Activated T-helper 1 cell treated with Interleukin-2 at 50 U/mL for 16 hours (primary cell): ENCODE results near the gene LENG1.

ENCODE experiments used
- DNase-seq: peaks from one replicate; pipeline ENCODE4 v3.0.0-alpha.2; 2020; ENCODE audit warnings: low read depth

The LENG1 gene

DNA sequence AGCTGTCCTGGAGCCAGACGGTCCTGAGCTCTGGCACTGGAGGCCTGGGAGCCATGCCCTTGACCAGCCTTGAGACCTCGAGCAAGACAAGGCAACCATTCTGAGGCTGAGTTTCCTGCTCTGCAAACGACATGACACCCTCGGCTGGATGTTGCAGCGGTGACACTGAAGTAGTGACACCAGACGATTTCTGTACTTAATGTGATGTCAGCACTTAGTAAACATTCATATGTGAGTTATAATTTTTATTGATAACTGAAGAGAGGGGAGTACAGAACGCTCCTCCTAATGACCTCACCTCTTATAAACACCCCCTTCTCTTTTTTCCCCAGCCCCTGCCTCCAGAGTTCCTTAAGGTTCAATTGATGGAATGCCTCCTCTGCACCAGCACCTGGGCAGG, 51.0 kb downstream of the LENG1 start:
- no peak for DNase-seq

- no peak for DNase-seq
Measured at GRCh38 chr19:54107876-54108490, 51.5 kb downstream of the LENG1 start.

DNA sequence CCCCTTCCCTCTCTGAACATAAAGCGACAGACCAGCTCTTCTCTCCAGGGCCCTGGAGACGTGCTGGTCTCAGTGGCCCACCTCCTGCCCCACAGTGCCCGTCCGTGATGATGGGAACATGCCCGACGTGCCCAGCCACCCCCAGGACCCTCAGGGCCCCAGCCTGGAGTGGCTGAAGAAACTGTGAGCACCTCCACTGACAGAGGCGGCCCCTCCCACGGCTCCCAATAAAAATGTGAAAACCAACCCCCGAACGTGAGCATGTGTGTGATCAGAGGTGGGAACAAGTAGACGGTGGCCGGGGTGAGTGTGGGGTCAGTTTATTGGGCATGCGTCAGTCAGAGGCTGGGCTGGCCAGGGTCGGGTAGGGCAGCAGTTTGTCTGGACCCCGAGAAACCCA, 52.8 kb downstream of the LENG1 start:
- no peak for DNase-seq

GRCh38 chr19:54105796-54106195, 53.7 kb downstream of the LENG1 start:
- no peak for DNase-seq
